HG03469 (cell line): ENCODE results near the gene B4GALNT3.
"Not testable (repeated sequence)": the region's sequence is repeated elsewhere in the genome, so short reads cannot be mapped to it uniquely, and the experiment has no call there.

ENCODE experiments used
- ATAC-seq: cut with Tn5 transposase; IDR thresholded peaks from one replicate; pipeline ENCODE4 v1.9.1; 2021; ENCODE audit warnings: mild to moderate bottlenecking, moderate library complexity, moderate number of reproducible peaks; ENCODE audit not compliant: unreplicated experiment

B4GALNT3 gene

DNA sequence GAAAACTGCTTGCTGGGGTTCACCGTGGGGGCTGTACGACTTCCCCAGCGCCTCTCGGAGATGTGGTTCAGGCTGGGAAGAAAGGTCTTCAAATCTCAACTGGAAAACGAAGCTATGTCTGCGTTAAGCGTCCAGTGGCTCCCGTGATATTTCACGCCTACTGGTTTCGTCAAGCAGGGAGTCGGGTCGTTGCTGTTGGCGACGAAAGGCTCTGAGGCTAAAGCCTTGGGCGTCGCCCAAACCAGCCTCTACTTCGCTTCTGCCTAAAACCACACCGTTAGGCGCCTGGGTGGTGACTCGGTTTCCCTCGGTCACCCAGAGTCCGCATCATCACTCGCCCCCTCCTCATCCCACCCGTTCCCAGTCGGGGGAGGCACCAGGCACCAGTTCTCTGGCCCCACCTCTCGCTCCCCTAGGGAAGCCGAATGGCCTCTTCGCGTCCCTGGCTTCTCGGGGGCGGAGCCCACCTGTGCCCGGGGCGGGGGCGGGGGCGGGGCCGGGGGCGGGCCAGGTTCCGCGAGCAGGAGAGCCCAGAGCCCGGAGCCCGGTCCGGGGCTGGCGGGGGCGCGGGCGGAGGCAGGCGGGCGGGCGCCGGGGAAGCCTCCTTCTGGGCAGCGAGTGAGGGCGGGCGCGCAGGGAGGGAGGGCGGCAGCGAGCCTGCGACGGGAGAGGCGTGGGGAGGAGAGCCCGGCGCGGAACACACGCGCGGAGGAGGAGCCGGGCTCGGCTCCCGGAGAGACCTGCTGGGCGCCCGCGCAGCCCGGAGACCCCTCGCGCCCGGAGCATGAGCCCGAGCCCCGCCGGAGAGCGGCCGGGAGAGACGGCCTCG lies at the start of gene B4GALNT3:
B4GALNT3 (plus strand) TSS at position 510 of the 829 bp plus-strand sequence. CDS start 438 bp downstream, outside the sequence.
- ATAC-seq = no peak

DNA sequence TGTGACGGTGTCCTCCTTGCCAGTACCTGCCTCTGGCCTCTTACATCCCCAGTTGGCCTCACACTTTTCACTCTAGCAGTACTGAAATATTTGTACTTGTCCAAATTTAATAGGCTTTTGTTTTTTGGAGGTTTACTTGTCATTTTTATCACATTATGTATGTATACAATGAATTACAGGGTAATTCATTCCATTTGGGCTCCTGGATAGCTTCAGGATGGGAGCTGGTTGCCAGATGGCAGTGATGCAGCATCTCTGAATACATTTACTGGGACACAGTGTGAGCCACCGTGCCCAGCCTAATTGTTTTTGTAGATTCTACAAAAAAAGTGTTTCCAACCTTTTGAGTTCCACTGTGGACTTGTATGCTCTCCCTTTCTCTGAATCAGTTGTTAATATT lies 44.9 kb upstream of the B4GALNT3 start:
- ATAC-seq = no peak

- ATAC-seq = no peak
These were observed 41.3 kb upstream of the B4GALNT3 start for GRCh38 chr12:418432-418831.

DNA sequence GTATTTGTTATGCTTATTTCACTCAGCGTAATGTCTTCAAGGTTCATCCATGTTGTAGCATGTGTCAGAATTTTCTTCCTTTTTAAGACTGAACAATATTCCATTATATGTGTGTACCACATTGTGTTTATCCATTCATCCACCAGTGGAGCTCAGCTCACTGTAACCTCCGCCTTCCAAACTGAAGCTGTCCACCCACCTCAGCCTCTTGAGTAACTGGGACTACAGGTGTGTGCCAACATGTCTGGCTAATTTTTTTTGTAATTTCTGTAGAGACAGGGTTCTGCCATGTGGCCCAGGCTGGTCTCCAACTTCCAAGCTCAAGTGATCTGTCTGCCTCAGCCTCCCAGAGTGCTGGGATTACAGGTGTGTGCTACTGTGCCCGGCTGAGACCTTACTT lies 37.2 kb upstream of the B4GALNT3 start:
- ATAC-seq = no peak

DNA sequence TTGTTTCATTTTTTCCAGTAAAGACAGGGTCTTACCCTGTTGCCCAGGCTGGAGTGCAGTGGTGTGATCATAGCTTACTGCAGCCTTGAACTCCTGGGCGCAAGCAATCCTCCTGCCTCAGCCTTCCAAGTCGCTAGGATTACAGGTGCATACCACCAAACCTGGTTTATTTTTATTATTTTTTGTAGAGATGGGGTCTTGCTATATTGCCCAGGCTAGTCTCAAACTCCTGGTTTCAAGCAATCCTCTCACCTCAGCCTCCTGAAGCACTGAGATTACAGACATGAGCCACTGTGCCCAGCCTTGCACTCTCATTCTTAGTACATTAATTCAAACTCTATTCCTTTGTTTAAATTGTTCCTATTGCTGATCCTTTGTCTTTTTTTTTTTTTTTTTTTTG lies 24.0 kb upstream of the B4GALNT3 start:
- ATAC-seq = not testable (repeated sequence)

DNA sequence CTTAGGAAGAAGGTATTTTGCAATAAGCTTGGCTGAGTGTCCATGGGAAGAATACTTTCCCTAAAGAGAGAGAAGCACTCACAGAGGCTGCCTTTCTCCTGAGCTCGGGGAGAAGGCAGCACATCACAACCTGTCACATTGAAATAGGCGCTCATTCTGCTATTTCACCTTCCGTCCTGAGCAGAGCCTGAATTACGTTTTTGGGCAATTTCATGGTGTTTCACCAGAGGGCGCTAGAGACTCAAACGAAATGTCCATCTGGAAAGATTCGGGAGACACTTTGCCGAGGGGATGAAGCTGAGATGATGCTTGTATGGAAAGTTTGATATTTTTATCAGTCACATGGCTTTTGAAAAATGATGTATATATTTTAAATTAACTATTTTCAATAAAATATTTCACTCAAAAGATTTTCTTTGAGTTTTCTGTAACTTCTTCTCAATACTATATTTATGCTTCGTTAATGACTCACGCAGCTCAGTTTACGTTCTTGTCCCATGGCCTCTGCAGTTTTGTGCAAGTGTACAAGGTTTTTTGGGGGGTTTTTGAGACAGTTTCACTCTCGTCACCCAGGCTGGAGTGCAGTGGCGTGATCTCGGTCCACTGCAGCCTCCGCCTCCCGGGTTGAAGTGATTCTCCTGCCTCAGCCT lies 17.4 kb upstream of the B4GALNT3 start:
- no peak for ATAC-seq

DNA sequence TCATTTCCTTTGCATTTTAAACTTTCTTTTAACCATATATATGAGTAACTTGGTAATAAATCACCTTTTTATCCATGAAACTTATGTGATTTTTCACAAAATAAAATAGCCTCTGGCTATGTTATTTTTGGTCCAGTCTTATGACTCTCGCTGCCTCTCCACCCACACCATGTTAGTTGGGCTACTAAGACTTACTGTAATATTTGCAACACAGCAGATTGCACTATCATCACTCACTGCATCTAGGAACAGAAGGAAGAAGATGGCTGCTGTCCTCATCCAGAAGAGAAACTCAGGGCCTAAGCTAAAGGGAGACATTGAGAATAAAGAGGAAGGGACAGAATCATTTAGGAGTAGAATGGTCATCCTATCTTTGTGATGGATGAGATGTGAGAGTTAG lies 12.6 kb upstream of the B4GALNT3 start:
- ATAC-seq = no peak

GRCh38 chr12:449203-449602 lies 10.5 kb upstream of the B4GALNT3 start:
- no peak for ATAC-seq

GRCh38 chr12:450438-450837 lies 9.3 kb upstream of the B4GALNT3 start:
- ATAC-seq = no peak

DNA sequence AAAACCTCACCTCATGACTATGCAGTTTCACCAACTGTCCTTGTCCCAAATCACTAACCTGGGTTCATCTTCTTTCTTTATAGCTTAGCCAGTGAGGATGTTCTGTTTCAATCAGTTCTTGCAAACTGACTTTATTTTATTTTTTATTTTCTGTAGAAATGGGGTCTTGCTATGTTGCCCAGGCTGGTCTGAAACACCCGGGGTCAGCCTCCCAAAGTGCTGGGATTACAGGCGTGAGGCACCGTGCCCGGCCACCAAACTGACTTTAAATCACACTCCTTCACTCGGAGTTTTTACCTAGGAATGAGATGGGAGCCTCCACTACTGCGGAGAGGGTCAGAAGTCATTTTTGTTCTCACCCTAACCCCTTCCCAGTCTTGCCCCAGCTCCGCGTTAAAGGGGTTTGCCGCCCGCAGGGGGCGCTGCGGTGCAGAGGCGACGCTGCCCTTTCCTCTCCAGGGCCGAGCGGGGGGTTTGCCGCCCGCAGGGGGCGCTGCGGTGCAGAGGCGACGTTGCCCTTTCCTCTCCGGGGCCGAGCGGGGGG lies 7.0 kb upstream of the B4GALNT3 start:
- ATAC-seq = no peak

GRCh38 chr12:454833-455232 lies 4.9 kb upstream of the B4GALNT3 start:
- ATAC-seq = no peak

DNA sequence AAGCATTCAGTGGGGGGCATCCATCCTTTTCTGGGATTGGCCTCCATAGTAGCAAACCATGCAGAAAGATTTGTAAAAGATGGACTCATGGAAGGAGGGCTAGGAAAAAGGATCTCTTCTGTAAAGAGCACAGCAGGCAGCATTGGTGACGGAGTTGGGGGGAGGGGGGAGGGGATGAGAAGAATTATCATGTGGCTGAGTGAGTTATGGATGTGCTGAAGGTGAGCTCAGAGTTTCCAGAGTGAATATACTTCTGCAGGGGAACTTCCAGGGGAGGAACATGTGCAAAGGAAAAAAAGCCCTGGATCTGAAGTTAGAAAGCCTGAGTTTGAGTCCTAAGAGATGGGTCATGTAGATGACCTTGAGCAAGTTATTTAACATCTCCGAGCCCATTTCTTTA lies 3.9 kb upstream of the B4GALNT3 start:
- ATAC-seq = no peak

DNA sequence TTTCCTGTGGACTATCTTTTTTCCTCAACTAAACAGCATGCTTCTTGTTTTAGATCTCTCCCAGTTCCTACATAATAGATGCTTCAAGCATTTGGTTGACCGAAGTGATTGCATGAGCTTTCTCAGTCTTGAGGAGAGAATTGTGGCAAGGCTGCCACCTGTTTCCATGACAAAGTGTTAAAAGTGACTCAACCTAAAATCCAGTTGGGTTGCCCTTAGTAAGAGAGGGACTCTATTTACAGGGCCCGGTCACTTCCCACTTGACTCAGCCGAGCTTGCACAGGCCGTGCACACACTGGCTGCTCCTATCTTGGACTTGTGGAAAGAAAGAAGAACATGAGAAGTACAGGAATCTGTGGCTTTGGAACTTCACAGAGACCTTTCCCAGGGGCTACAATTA lies 2.1 kb upstream of the B4GALNT3 start:
- no peak for ATAC-seq

- no peak for ATAC-seq
These were observed 699 bp upstream of the B4GALNT3 start for GRCh38 chr12:459050-459429.

- ATAC-seq = no peak
These were observed 807 bp downstream of the B4GALNT3 start for GRCh38 chr12:460261-461230.

DNA sequence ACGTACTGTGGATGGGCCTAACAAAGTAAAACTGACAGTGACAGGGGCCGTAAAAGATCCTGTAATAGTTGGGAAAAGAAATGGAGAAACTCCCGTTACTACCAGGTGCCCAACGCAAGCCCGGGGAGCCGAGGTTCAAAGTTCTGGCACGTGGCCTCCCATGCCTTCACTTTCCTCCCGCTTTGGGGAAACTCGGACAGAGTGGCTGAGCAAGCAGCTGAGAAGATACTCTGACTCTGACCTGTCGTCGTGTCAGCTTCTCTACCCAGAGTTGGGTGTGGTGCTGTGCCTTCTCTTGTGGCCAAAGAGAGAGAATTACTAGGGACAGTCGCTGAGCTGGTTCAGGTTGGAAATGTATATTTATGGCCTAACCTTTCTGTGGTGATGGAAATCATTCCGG lies 1.7 kb downstream of the B4GALNT3 start:
- ATAC-seq = no peak

DNA sequence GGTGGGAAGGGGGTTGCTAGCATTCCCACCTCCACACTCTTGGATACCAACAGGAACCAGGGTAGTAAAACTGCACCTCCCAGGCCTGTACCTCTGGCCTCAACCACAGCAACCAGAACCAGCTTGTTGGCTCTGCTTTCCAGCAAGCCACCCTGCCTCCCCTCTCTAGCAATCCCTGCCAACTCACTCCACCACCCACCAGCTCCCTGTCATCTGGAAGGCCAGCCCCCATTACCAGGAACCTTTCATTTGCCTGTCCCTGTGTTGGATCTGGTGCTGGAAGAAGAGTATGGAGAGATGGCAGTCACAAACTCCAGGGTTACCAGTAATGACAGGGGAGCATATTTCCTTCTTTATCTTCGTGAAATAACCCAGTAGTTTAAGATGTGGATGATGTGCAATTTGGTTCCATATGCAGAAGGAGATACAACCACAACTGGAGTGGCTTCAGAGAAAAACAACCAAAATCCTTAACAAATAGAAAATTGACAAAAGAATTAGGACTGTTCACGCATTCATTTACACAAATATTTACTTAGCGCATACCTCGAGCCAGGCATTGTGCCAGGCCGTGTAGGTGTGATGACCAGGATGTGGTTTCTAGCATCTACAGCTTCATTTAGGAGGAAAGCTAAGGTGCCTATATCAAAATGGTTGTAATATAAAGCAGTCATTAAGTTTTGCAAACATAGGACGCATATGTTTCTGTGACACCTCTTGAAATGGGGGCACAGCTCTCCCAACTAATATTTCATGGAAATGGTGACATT lies 3.4 kb downstream of the B4GALNT3 start:
- no peak for ATAC-seq

DNA sequence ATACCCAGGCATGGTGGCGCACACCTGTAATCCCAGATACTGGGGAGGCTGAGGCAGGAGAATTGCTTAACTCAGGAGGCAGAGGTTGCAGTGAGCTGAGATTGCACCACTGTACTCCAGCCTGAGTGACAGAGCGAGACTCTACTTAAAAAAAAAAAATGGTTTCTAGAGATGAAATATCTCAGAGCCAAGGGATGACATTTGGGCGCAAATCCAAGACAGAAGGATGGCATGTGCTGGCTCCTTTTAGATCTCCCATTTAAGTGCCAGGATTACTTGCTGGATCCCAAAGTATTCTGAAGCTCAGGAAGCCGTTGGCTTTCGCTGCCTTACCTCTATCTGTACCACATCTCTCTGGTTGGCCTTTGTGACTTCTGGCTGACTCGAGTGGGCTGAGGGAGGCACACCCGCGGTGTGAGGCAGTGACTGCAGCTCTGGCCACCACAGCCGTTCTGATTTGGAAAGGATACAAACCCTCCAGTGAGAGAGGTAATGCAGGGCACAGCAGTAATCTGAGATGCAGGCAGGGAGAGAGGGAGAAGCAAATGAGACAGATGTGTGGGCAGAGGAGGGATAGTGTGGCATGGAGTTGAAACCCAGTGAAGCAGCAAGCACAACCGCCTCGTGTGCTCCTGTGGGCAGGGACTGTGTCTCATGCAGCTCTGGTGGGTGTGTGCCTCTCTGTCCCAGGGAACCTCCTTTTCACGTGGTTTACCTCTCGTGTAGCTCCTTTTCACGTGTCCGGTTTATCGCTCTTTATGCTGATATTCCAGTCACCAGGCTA lies 4.9 kb downstream of the B4GALNT3 start:
- ATAC-seq = no peak

DNA sequence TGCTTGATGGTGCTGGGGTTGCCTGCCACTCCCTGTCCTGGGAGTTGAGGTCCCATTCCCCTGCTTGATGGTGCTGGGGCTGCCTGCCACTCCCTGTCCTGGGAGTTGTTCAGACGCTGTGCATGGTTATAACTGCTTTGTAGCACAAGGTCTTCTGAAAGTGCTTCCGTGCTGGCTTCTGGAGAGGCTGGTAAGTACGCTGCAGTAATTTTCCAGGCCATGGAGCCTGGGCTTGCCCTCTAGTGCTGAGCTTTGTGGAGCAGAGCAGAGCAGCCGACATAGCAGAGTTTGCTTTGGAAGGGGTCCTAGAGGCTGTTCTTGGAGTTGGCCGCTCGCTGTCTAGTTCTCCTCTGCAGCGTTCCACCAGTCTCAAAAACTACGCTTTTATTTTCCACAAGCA lies 6.3 kb downstream of the B4GALNT3 start:
- no peak for ATAC-seq
